T-helper 1 cell treated with Interleukin-12 subunit alpha and Interleukin-12 subunit beta and Interleukin-4 antibody, amounts not matched to agents 30 ng/mL and 1 ng/mL, for 36 hours (primary cell): ENCODE measurements around the gene ADIPOQ. TPM values are rescaled to one million over a fixed set of nuclear protein-coding genes. Genes with fewer than 3 reads are reported as not detected.
"Not testable (repeated sequence)": the region's sequence is repeated elsewhere in the genome, so short reads cannot be mapped to it uniquely, and the experiment has no call there.

Experiments
- intact Hi-C: fragments of 100-400 bp; cut with micrococcal nuclease; formaldehyde crosslinking; loops from one replicate; pipeline ENCODE4 v1.15.1; 2024
- total RNA-seq: library from RNA; stranded (reverse); gene quantifications from 2 replicates; pipeline ENCODE4 v1.2.3, GENCODE V29; 2022

The ADIPOQ gene
- total RNA-seq, 1 donor from 2014 or later: not detected

DNA sequence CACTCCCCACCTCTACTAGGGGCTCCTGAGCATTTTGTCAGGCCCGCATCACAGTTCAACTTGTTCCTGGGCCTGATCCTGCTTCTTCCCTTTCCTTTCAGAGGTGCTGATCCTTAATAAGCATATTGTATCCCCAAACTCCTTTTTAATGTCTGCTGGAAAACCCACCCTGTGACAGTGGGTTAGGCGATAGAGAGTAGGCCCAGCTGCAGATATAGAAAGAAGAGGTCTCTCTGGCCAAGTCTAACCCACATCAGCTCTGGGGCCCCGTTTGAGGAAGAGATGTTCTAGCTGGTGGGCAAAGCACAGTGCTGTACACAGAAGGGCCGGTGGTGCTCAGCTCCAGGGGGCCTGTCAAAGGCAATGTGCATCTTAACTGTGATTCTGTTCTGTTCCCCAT, 53.5 kb downstream of the ADIPOQ start:
- intact Hi-C loops: no loop called here

DNA sequence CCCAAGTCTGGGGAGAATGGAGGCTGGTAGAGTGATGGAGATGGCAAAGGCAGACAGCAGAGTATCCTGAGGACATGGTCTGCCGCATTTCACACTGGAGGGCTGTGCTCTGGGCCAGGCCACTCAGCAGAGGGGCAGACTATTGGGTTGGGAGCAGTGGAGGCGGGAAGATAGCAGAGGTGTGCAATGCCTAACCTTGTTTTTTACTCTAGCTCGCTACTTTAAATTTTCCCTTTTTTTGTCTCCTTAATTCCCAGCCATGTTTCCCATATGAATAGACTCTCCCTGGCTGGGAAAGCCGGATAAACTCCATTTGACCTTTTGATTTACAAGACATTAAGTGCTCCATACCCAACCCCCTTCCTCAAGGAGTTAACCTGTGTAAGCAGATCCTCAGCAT, 54.4 kb downstream of the ADIPOQ start:
- intact Hi-C loops: no loop called here

DNA sequence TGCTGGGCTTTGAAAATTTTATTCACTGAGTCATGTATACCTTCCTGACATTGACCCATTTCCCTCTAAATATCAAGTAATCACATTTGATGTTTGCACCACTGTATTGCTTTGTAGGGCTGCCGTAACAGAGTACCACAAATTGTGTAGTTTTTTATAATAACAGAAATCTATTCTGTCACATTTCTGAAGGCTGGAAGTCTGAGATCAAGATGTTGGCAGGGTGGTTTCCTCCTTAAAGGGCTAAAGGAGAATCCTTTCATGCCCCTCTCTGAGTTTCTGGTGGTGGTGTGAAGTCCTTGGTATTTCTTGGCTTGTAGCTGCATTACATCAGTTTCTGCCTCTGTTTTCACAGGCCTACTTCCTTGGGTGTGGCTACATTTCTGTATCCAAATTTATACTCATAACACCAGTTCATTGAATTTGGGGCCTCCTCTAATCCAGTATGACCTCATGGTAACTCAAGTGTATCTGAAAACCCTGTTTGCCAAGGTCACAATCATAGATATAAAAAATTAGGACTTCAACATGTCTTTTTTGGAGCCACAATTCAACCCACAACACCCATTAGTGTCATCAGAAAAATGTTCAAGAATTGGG, 58.7 kb downstream of the ADIPOQ start:
- intact Hi-C loops: no loop called here

DNA sequence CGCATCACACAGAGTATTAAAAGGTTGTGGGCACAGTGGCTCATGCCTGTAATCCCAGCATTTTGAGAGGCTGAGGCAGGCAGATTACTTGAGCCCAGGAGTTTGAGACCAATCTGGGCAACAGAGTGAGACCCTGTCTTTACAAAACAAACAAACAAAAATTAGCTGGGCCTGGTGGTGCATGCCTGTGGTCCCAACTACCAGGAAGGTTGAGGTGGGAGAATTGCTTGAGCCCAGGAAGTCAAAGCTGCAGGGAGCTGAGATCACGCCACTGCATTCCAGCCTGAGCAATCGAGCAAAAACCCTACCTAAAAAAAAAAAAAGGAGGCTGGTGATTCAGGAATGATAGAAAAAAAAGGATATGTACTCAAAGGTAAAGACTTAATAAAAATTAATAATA, 59.6 kb downstream of the ADIPOQ start:
- intact Hi-C loops: no loop called here

DNA sequence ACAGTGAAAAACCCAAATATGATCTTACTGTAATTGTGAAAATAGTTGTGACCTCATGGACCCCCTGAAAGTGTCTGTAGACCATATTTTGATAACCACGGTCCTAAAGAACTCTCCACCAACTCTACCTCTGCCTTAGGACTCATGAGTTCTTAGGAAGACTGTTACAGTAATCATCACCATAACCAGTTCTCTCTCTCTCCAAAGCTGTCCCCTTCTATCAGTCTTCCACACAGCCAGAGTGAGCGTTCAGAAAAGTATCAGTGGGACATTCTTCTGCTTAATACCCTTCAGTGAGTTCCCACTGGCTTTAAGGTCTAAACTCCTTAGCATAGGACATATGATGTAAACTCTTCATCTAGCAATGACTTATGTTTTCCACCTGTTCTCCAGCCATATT, 60.2 kb downstream of the ADIPOQ start:
- intact Hi-C loops: no loop called here

DNA sequence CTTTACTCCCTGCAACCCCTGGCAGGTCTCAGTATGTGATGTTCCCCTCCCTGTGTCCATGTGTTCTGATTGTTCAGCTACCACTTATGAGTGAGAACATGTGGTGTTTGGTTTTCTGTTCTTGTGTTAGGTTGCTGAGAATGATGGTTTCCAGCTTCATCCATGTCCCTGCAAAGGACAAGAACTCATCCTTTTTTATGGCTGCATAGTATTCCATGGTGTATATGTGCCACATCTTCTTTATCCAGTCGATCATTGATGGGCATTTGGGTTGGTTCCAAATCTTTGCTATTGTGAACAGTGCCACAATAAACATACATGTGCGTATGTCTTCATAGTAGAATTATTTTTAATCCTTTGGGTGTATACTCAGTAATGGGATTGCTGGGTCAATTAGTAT, 61.2 kb downstream of the ADIPOQ start:
- intact Hi-C loops: not testable (repeated sequence)

DNA sequence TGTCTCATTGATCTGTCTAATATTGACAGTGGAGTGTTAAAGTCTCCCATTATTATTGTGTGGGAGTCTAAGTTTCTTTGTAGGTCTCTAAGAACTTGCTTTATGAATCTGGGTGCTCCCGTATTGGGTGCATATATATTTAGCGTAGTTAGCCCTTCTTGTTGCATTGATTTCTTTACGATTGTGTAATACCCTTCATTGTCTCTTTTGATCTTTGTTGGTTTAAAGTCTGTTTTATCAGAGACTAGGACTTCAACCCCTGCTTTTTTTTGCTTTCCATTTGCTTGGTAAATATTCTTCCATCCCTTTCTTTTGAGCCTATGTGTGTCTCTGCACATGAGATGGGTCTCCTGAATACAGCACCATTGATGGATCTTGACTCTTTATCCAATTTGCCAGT, 64.6 kb downstream of the ADIPOQ start:
- intact Hi-C loops: loop anchor here (1.0 kb wide), 1 partner anchor 461 kb away; the partner anchor contains the start of gene RTP4

Other genes starting within 250 kb of the ADIPOQ start
- gene AHSG, start 229.7 kb upstream of the ADIPOQ start, total RNA-seq: not detected in 2 replicates
- gene FETUB, start 202.3 kb upstream of the ADIPOQ start, total RNA-seq: not detected in 2 replicates
- not detected in 2 replicates for gene HRG, start 176.7 kb upstream of the ADIPOQ start, total RNA-seq
- gene KNG1, start 125.4 kb upstream of the ADIPOQ start, total RNA-seq: not detected in 2 replicates
- 359 and 368 TPM in 2 replicates for gene EIF4A2, start 59.1 kb upstream of the ADIPOQ start, total RNA-seq
- gene RFC4, start 36.2 kb upstream of the ADIPOQ start, total RNA-seq: 60.7 and 63.8 TPM in 2 replicates
- 175 and 191 TPM in 2 replicates for gene ST6GAL1, start 87.8 kb downstream of the ADIPOQ start, total RNA-seq